WTC11 (cell line): ENCODE results near the gene LZTS2. TPM values are rescaled to one million over a fixed set of nuclear protein-coding genes. Genes with fewer than 3 reads are reported as not detected.

Experiments
- ATAC-seq: fragments of 200-7000 bp; cut with Tn5 transposase; 2 replicates; pipeline ENCODE4 v1.10.0; 2021; ENCODE audit warnings: mild to moderate bottlenecking, moderate library complexity
- CTCF ChIA-PET: fragments of 300-600 bp; sonication (Branson Sonifier 250); formaldehyde crosslinking; loops from one replicate; lab custom pipeline; 2021; ENCODE audit warnings: antibody characterized with exemption; lab: Charles Lee
- POLR2A ChIA-PET: fragments of 350-600 bp; sonication (Branson Sonifier 250); formaldehyde crosslinking; loops from one replicate; lab custom pipeline; 2021; ENCODE audit warnings: antibody characterized with exemption; lab: Charles Lee
- DNase-seq: peaks from one replicate; pipeline ENCODE4 v3.0.0; 2021; ENCODE audit warnings: low spot score
- H3K27ac Mint-ChIP-seq: 2 replicates; pipeline ENCODE4 v1.8.0; 2021; ENCODE audit warnings: mixed read lengths
- H3K27me3 Mint-ChIP-seq: 2 replicates; pipeline ENCODE4 v1.8.0; 2021; ENCODE audit warnings: low read depth, mild to moderate bottlenecking, moderate library complexity, mixed read lengths
- H3K36me3 Mint-ChIP-seq: 2 replicates; pipeline ENCODE4 v1.8.0; 2021; ENCODE audit warnings: mixed read lengths
- H3K4me1 Mint-ChIP-seq: 2 replicates; pipeline ENCODE4 v1.8.0; 2022; ENCODE audit warnings: mixed read lengths
- H3K4me3 Mint-ChIP-seq: 2 replicates; pipeline ENCODE4 v1.8.0; 2021; ENCODE audit warnings: mild to moderate bottlenecking, moderate library complexity, mixed read lengths
- H3K9me3 Mint-ChIP-seq: 2 replicates; pipeline ENCODE4 v1.8.0; 2021; ENCODE audit warnings: mixed read lengths
- ATF6 ChIP-seq: sonication (generic); formaldehyde crosslinking; IDR thresholded peaks from 2 replicates; pipeline ENCODE4 v1.8.1; 2023; ENCODE audit warnings: mild to moderate bottlenecking, missing genetic modification reagents
- E2F5 ChIP-seq: sonication (generic); formaldehyde crosslinking; IDR thresholded peaks from 2 replicates; pipeline ENCODE4 v1.8.1; 2022; ENCODE audit warnings: mild to moderate bottlenecking, moderate library complexity, missing genetic modification reagents
- ELF4 ChIP-seq: sonication (generic); formaldehyde crosslinking; IDR thresholded peaks from 2 replicates; pipeline ENCODE4 v1.8.1; 2022; ENCODE audit warnings: low read depth, mild to moderate bottlenecking, moderate library complexity, missing genetic modification reagents
- HMGA2 ChIP-seq: fragments of 250-450 bp; sonication (Bioruptor Pico); IDR thresholded peaks from 2 replicates; pipeline ENCODE4 v1.4.0; 2021; ENCODE audit warnings: mild to moderate bottlenecking, moderate library complexity
- KAT7 ChIP-seq: sonication (generic); formaldehyde crosslinking; IDR thresholded peaks from 2 replicates; pipeline ENCODE4 v1.8.1; 2023; ENCODE audit warnings: missing genetic modification reagents, mild to moderate bottlenecking, borderline replicate concordance
- NFATC4 ChIP-seq: fragments of 250-450 bp; sonication (Bioruptor Pico); IDR thresholded peaks from 2 replicates; pipeline ENCODE4 v1.9.0; 2021; ENCODE audit warnings: mild to moderate bottlenecking
- NR3C1 ChIP-seq: sonication (generic); formaldehyde crosslinking; conservative IDR thresholded peaks from 2 replicates; pipeline ENCODE4 v1.8.1; 2023; ENCODE audit warnings: low read depth, mild to moderate bottlenecking, missing genetic modification reagents
- SP1 ChIP-seq: sonication (generic); formaldehyde crosslinking; conservative IDR thresholded peaks from 2 replicates; pipeline ENCODE4 v1.8.1; 2022; ENCODE audit warnings: missing genetic modification reagents
- ZBTB21 ChIP-seq: sonication (generic); formaldehyde crosslinking; IDR thresholded peaks from 2 replicates; pipeline ENCODE4 v1.8.1; 2023; ENCODE audit warnings: mild to moderate bottlenecking, missing genetic modification reagents, borderline replicate concordance
- ZNF121 ChIP-seq: sonication (generic); formaldehyde crosslinking; IDR thresholded peaks from 2 replicates; pipeline ENCODE4 v1.8.0; 2023; ENCODE audit warnings: missing genetic modification reagents
- ZNF263 ChIP-seq: sonication (generic); formaldehyde crosslinking; IDR thresholded peaks from 2 replicates; pipeline ENCODE4 v1.8.1; 2022; ENCODE audit warnings: low read depth, mild to moderate bottlenecking, moderate library complexity, missing genetic modification reagents
- total RNA-seq: library from RNA; stranded (reverse); gene quantifications from 3 replicates; pipeline ENCODE4 v1.2.3, GENCODE V29; 2021
- TF ChIP-seq, protein P1 (sequence below): sonication (generic); formaldehyde crosslinking; IDR thresholded peaks from 2 replicates; pipeline ENCODE4 v1.8.0; 2022; ENCODE audit warnings: missing genetic modification reagents
- TF ChIP-seq, protein P2 (sequence below): sonication (generic); formaldehyde crosslinking; IDR thresholded peaks from 2 replicates; pipeline ENCODE4 v1.8.1; 2023; ENCODE audit warnings: mild to moderate bottlenecking, moderate library complexity, missing genetic modification reagents
- TF ChIP-seq, protein P3 (sequence below): sonication (generic); formaldehyde crosslinking; IDR thresholded peaks from 2 replicates; pipeline ENCODE4 v1.8.0; 2022; ENCODE audit warnings: mild to moderate bottlenecking, missing genetic modification reagents

LZTS2 gene
- total RNA-seq, 1 experiment from 2014 or later = 84.6 TPM

GRCh38 chr10:101006593-101007098 lies 7.0 kb downstream of the LZTS2 start (continued):
- TF ChIP-seq ATF6 (CRISPR knock-in tag) = no peak
- no peak for TF ChIP-seq KAT7
- TF ChIP-seq, protein P1, sequence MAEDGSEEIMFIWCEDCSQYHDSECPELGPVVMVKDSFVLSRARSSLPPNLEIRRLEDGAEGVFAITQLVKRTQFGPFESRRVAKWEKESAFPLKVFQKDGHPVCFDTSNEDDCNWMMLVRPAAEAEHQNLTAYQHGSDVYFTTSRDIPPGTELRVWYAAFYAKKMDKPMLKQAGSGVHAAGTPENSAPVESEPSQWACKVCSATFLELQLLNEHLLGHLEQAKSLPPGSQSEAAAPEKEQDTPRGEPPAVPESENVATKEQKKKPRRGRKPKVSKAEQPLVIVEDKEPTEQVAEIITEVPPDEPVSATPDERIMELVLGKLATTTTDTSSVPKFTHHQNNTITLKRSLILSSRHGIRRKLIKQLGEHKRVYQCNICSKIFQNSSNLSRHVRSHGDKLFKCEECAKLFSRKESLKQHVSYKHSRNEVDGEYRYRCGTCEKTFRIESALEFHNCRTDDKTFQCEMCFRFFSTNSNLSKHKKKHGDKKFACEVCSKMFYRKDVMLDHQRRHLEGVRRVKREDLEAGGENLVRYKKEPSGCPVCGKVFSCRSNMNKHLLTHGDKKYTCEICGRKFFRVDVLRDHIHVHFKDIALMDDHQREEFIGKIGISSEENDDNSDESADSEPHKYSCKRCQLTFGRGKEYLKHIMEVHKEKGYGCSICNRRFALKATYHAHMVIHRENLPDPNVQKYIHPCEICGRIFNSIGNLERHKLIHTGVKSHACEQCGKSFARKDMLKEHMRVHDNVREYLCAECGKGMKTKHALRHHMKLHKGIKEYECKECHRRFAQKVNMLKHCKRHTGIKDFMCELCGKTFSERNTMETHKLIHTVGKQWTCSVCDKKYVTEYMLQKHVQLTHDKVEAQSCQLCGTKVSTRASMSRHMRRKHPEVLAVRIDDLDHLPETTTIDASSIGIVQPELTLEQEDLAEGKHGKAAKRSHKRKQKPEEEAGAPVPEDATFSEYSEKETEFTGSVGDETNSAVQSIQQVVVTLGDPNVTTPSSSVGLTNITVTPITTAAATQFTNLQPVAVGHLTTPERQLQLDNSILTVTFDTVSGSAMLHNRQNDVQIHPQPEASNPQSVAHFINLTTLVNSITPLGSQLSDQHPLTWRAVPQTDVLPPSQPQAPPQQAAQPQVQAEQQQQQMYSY (CRISPR knock-in tag) = no peak
- no peak for TF ChIP-seq HMGA2 (CRISPR knock-in tag)
- TF ChIP-seq ELF4 (CRISPR knock-in tag) = no peak
- no peak for TF ChIP-seq ZNF263 (CRISPR knock-in tag)

DNA sequence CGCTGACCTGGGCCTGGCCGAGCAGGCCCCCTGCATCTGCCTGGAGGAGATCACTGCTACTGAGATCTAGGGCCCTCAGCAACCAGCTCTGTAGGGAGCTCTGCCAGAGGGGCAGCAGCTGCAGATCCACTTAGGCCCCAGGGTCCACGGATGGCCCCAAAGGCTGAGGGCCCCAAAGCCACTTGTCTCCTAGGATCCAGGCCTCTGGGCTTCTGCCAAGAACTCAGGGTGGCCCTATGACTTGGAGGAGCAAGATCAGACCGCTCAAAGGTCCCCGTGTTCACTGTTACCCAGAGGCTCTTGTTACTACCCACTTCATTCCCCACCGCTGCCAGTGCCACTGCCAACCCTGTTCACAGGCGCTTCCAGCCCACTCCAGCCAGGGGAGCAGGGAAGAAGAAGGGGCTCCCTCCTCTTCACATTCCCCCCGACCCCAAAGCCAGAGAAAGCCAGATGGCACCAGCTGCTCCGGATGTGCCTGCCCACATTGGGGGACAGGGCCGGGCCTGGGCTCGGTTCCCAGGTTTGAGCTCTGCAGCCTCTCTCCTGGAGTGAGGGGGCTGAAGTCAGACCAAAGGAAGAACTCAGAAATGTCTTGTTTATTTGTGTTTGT lies 7.6 kb downstream of the LZTS2 start:
- ATAC-seq = no peak
- H3K9me3 Mint-ChIP-seq = no peaks in the 10 kb centered on the region
- POLR2A ChIA-PET = interaction anchor here (1.1 to 1.3 kb wide), 2 partner anchors 8 to 10 kb away, joined by 3 to 5 read pairs; partner anchors contain the start of gene LZTS2
- TF ChIP-seq NR3C1 (no peak), SP1 (CRISPR knock-in tag) (no peak), ELF4 (CRISPR knock-in tag) (no peak), NFATC4 (CRISPR knock-in tag) (no peak), ZBTB21 (CRISPR knock-in tag) (no peak), ZNF121 (CRISPR knock-in tag) (no peak), E2F5 (CRISPR knock-in tag) (no peak)
- TF ChIP-seq, protein P2, sequence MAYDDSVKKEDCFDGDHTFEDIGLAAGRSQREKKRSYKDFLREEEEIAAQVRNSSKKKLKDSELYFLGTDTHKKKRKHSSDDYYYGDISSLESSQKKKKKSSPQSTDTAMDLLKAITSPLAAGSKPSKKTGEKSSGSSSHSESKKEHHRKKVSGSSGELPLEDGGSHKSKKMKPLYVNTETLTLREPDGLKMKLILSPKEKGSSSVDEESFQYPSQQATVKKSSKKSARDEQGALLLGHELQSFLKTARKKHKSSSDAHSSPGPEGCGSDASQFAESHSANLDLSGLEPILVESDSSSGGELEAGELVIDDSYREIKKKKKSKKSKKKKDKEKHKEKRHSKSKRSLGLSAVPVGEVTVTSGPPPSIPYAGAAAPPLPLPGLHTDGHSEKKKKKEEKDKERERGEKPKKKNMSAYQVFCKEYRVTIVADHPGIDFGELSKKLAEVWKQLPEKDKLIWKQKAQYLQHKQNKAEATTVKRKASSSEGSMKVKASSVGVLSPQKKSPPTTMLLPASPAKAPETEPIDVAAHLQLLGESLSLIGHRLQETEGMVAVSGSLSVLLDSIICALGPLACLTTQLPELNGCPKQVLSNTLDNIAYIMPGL (CRISPR knock-in tag) = no peak
- TF ChIP-seq, protein P3, sequence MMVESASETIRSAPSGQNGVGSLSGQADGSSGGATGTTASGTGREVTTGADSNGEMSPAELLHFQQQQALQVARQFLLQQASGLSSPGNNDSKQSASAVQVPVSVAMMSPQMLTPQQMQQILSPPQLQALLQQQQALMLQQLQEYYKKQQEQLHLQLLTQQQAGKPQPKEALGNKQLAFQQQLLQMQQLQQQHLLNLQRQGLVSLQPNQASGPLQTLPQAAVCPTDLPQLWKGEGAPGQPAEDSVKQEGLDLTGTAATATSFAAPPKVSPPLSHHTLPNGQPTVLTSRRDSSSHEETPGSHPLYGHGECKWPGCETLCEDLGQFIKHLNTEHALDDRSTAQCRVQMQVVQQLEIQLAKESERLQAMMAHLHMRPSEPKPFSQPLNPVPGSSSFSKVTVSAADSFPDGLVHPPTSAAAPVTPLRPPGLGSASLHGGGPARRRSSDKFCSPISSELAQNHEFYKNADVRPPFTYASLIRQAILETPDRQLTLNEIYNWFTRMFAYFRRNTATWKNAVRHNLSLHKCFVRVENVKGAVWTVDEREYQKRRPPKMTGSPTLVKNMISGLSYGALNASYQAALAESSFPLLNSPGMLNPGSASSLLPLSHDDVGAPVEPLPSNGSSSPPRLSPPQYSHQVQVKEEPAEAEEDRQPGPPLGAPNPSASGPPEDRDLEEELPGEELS = no peak
- TF ChIP-seq, all 79 proteins: peak for 0
- Mint-ChIP-seq H3K27ac (no peak overlapping the region), H3K4me1 (peaks cover 13% of the 10 kb centered on the region), H3K4me3 (no peak overlapping the region), H3K36me3 (peaks cover 13% of the 10 kb centered on the region), H3K27me3 (no peaks in the 10 kb centered on the region)
- CTCF ChIA-PET = interaction anchor here (0.9 to 7.2 kb wide), 6 partner anchors 10 to 154 kb away, joined by 3 to 273 read pairs (median 6); partner anchors contain the start of genes LZTS2 and SEMA4G
- DNase-seq = no peak
